NCI-H1092 treated with DMSO at 0.1 percent for 48 hours (cell line): ENCODE results near the gene GOPC.

ENCODE experiments used
- DNase-seq: peaks from one replicate; lab custom pipeline; 2025; lab: John Stamatoyannopoulos, UW

Gene GOPC

DNA sequence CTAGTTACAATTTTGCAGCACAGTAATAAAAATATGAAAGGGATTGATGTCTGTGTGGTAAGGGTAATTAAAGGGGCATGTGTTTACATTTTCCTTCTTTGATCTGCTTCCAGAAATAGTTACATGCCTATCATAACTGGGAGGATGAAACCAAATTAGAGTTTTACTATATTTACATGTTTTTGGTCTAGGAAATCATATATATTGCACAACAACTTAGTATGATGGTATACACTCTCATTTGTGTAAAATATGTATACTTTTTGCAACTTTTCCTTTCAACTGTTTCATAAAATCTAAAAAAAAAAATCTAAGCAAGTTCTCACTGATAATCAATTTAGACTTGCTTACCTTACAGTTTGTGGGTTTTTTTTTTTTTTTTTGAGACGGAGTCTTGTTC is 87.7 kb downstream of the GOPC start:
- no peak for DNase-seq

DNA sequence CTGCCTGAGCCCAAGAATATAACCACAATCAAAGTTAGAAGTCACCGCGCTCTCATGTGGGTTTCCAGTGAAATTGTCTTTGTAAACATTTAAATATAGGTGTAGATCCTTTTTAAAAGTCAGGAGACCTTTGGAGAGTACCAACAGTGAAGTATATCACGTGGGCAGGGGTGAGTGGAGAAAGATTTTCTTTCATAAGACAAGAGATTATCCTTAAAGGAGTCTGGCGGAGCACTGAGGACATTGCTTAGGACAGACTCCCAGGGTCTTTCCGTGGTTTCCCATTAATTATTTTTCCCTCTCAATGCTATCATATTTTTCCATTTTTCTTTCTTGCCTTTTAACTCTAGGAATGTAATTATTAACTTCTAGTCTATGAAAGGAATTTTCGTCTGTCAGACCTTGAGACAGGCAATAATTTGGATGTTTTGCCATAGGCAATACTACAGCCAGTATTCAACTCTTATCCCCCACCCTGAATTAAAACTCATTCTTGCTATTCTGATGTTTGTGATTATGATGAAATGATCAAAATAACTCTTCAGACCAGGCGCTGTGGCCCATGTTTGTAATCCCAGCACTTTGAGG is 88.4 kb downstream of the GOPC start:
- no peak for DNase-seq

DNA sequence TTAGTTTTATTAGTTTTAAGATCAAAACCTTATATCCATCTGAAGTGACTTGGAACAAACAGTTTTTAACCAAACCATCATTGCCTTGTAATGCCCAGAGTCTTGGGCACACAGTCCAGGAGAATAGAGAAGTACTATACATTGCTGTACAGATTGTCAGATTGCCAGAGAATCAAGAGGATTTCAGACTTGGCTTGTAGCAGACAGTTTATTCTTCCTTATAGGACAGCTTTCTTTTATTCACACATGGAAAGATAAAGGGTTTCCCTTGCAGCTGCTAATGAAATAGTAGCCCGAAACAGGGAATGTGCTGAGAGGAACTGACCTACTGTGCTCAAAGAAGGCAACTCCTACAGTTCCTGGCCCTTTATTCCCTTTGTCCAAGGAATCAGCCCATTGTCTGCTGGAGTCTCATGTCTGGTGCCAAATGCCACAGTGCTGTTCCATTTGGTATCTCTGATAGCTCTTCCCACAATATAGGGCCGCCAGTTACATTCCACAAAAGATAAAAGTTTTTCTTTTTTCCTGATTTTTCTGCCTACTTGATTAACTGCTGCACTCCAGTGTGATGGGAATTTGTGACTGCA is 89.2 kb downstream of the GOPC start:
- no peak for DNase-seq

DNA sequence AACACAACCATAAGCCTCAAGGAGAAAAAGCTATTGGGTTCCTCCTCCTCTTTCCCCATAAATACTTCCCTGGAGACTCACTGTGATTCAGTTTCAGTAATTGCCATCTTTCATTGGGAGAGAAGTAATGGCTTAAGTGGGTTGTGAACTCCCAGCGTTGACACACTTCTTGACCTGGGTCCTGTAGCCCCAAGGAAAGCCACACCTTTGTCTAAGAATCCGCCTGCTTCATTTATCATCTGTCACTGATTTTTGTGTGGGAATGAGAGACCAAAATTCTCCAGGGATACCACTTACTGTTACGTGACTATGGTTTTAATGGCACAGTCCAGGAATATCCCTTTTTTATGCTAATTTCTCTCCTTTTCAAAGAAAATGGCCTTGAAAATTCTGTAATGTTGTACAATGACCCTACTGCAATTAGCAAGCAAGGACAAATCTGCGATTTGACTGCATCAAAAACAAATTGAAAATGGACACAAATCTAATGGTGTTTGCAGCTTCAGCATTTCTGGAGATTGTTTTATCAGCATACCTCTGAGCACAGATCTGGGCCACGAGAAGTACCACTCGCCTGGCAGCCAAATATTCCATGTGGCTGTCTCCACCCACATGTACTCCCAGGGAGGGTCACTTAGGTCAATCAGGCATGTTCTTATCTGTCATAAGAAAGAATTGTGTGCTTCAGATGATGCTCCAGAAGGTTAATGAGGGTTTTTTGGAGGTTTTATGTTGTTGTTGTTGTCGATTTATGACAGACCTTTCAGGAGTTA is 90.1 kb downstream of the GOPC start:
- no peak for DNase-seq
